ENCODE results near the gene MAN1B1. TPM values are rescaled to one million over a fixed set of nuclear protein-coding genes. Genes with fewer than 3 reads are reported as not detected.

MAN1B1 gene
- total and polyA plus RNA-seq, 2 of the 4 experiments (the other 2 are of a cell fraction) = 28.7 to 55.1 TPM

DNA sequence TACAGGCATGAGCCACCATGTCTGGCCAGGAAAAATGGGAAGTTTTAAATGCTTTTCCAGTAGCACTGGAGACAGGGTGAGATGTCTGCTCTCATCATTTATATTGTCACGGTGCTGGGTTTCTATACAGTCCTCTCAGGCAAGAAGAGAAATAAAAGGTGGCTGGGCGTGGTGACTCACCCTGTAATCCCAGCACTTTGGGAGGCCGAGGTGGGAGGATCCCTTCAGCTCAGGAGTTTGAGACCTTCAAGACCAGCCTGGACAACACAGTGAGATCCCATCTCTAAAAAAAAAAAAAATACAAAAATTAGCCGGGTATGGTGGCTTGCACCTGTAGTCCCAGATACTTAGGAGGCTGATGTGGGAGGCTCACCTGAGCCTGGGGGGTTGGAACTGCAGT is 47.4 kb downstream of the MAN1B1 start:
- H2BK20ac ChIP-seq (ENCODE audit: low read depth, low read length) = no peak overlapping the region
- H3K79me1 ChIP-seq (ENCODE audit: low read depth in 1 of 2, low read length in 2 of 2) = peaks cover 0 to 4% of the 10 kb centered on the region in 2 experiments; a peak in 1 of 4 replicates
- no peak for DNase-seq
- H3K4me3 ChIP-seq (ENCODE audit: insufficient read depth, low read depth, low read length) = no peak overlapping the region
- H4K8ac ChIP-seq (ENCODE audit: low read depth in 2 of 2, low read length in 2 of 2) = no peak overlapping the region
- in situ Hi-C loops (cut with MboI; ENCODE audit: low sequenced_read_pairs) (no loop called here), dilution Hi-C loops (cut with HindIII; ENCODE audit: low sequenced_read_pairs, unreplicated experiment) (no loop called here), intact Hi-C loops (cut with micrococcal nuclease) (no loop called here)
- no TSS peak for BruUV-seq (replicated peaks)
- no peak overlapping the region for H4K91ac ChIP-seq (ENCODE audit: insufficient read depth, low read depth, low read length)
- H3K9ac ChIP-seq (ENCODE audit: low read depth, low read length) = no peak overlapping the region
- no peak overlapping the region for H3K4ac ChIP-seq (ENCODE audit: low read depth, low read length)
- H3K4me1 ChIP-seq (ENCODE audit: control insufficient read depth, insufficient read depth, low read length) = no peaks in the 10 kb centered on the region; the same call in 1 of the 2 replicates
- no peak for ATAC-seq (ENCODE audit: low read depth)
- no peak overlapping the region for H4K5ac ChIP-seq (ENCODE audit: low read depth, low read length)
- H3K4me2 ChIP-seq (ENCODE audit: low read depth, low read length) = no peak overlapping the region
- H3K27ac ChIP-seq (ENCODE audit: insufficient read depth, low read length) = no peak overlapping the region
- no peaks in the 10 kb centered on the region for H3K36me3 ChIP-seq (ENCODE audit: control insufficient read depth, insufficient read depth, low read length)
- no peaks in the 10 kb centered on the region for H4K20me1 ChIP-seq (ENCODE audit: insufficient read depth, low read length)
- H3K23ac ChIP-seq (ENCODE audit: low read depth, low read length) = no peak overlapping the region
- no peak overlapping the region for H2AK9ac ChIP-seq (replicated peaks; ENCODE audit: low read depth, low read length, poor library complexity)
- H2BK120ac ChIP-seq (ENCODE audit: low read depth, low read length) = no peak overlapping the region
- H3K9me1 ChIP-seq (ENCODE audit: insufficient read depth, low read length) = no peaks in the 10 kb centered on the region
- POLR2A ChIA-PET (ENCODE audit: unreplicated experiment) = no interaction called here
- H2AFZ ChIP-seq (replicated peaks; ENCODE audit: low read length, poor library complexity) = no peak overlapping the region
- H3K27me3 ChIP-seq (ENCODE audit: control insufficient read depth, insufficient read depth, low read length) = peaks cover 29% of the 10 kb centered on the region
- WGBS, 2 experiments (ENCODE audit: extremely low coverage in 2 of 2, insufficient read length in 1 of 2) = no CpG with 5 or more reads among the region's 4 CpGs
- CTCF ChIA-PET = no interaction called here
- no peak overlapping the region for H2AK5ac ChIP-seq (ENCODE audit: low read depth, low read length)
- H2BK15ac ChIP-seq (ENCODE audit: low read depth, low read length) = no peak overlapping the region
- H3K9me3 ChIP-seq (ENCODE audit: control insufficient read depth, insufficient read depth, low read length) = peaks cover 4% of the 10 kb centered on the region; the same call in 1 of the 2 replicates
- no peak overlapping the region for H3K14ac ChIP-seq (replicated peaks; ENCODE audit: low read depth, low read length)
- TF ChIP-seq BHLHE40 (IDR thresholded peaks at IDR 0.05; ENCODE audit: low read depth, low read length) (no peak), RAD21 (IDR thresholded peaks at IDR 0.05; ENCODE audit: low read length) (no peak), RCOR1 (IDR thresholded peaks at IDR 0.05; ENCODE audit: insufficient replicate concordance, low read length) (no peak), CEBPB (IDR thresholded peaks at IDR 0.05; ENCODE audit: low read depth, low read length) (no peak), FOS (IDR thresholded peaks at IDR 0.05; ENCODE audit: low read depth, low read length) (no peak), CHD1 (IDR thresholded peaks at IDR 0.05; ENCODE audit: low read depth, low read length) (no peak), MAZ (IDR thresholded peaks at IDR 0.05; ENCODE audit: borderline replicate concordance, low read depth, low read length) (no peak), POLR2A (IDR thresholded peaks at IDR 0.05; ENCODE audit: low read depth, low read length) (no peak), MXI1 (IDR thresholded peaks at IDR 0.05; ENCODE audit: borderline replicate concordance, low read depth, low read length) (no peak)
- TF ChIP-seq, protein P1, sequence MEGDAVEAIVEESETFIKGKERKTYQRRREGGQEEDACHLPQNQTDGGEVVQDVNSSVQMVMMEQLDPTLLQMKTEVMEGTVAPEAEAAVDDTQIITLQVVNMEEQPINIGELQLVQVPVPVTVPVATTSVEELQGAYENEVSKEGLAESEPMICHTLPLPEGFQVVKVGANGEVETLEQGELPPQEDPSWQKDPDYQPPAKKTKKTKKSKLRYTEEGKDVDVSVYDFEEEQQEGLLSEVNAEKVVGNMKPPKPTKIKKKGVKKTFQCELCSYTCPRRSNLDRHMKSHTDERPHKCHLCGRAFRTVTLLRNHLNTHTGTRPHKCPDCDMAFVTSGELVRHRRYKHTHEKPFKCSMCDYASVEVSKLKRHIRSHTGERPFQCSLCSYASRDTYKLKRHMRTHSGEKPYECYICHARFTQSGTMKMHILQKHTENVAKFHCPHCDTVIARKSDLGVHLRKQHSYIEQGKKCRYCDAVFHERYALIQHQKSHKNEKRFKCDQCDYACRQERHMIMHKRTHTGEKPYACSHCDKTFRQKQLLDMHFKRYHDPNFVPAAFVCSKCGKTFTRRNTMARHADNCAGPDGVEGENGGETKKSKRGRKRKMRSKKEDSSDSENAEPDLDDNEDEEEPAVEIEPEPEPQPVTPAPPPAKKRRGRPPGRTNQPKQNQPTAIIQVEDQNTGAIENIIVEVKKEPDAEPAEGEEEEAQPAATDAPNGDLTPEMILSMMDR (conservative IDR thresholded peaks at IDR 0.05; ENCODE audit: low read depth, low read length) = no peak
- TF ChIP-seq, protein P2, sequence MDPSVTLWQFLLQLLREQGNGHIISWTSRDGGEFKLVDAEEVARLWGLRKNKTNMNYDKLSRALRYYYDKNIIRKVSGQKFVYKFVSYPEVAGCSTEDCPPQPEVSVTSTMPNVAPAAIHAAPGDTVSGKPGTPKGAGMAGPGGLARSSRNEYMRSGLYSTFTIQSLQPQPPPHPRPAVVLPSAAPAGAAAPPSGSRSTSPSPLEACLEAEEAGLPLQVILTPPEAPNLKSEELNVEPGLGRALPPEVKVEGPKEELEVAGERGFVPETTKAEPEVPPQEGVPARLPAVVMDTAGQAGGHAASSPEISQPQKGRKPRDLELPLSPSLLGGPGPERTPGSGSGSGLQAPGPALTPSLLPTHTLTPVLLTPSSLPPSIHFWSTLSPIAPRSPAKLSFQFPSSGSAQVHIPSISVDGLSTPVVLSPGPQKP (IDR thresholded peaks at IDR 0.05; ENCODE audit: borderline replicate concordance, low read depth, low read length) = no peak
- TF ChIP-seq, protein P3, sequence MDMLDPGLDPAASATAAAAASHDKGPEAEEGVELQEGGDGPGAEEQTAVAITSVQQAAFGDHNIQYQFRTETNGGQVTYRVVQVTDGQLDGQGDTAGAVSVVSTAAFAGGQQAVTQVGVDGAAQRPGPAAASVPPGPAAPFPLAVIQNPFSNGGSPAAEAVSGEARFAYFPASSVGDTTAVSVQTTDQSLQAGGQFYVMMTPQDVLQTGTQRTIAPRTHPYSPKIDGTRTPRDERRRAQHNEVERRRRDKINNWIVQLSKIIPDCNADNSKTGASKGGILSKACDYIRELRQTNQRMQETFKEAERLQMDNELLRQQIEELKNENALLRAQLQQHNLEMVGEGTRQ (IDR thresholded peaks at IDR 0.05; ENCODE audit: low read depth, low read length) = no peak
- no peak overlapping the region for H3K18ac ChIP-seq (ENCODE audit: low read depth, low read length)
- H2BK5ac ChIP-seq (ENCODE audit: low read depth, low read length, poor library complexity, severe bottlenecking) = no peak overlapping the region
- H3K56ac ChIP-seq (ENCODE audit: extremely low read depth, insufficient read depth, low read length) = no peak overlapping the region
